K562 (cell line): ENCODE data around the gene BRD3OS.

Experiments used
- ARNT ChIP-seq, 2 experiments: fragments of 450-650 bp; IDR thresholded peaks; 2 replicates each; pipeline ENCODE4 v1.6.1; 2016; ENCODE audit warnings: mild to moderate bottlenecking in 1 of 2
- EP300 ChIP-seq: IDR thresholded peaks from 2 replicates; pipeline ENCODE4 v1.6.1; 2012; ENCODE audit warnings: low read length, improper control_type of control experiment
- HLTF ChIP-seq: fragments of 450-650 bp; IDR thresholded peaks from 2 replicates; pipeline ENCODE4 v1.6.1; 2016
- KLF6 ChIP-seq: fragments of 250-450 bp; sonication (Bioruptor Pico); IDR thresholded peaks from 2 replicates; pipeline ENCODE4 v1.4.0; 2020; ENCODE audit warnings: mild to moderate bottlenecking, moderate library complexity, borderline replicate concordance
- MAFG ChIP-seq: fragments of 450-650 bp; conservative IDR thresholded peaks from 2 replicates; pipeline ENCODE4 v1.6.1; 2016; ENCODE audit warnings: missing genetic modification characterization, missing compliant biosample characterization
- NR2C1 ChIP-seq, 2 experiments: fragments of 450-650 bp; IDR thresholded peaks; 2 replicates each; pipeline ENCODE4 v1.6.1; 2017; ENCODE audit warnings: mild to moderate bottlenecking in 2 of 2, antibody characterized with exemption in 1 of 2, inconsistent platforms in 1 of 2, missing compliant biosample characterization in 1 of 2, missing genetic modification characterization in 1 of 2
- ZNF316 ChIP-seq: fragments of 450-650 bp; IDR thresholded peaks from 2 replicates; pipeline ENCODE4 v1.6.1; 2016
- TF ChIP-seq, protein P1 (sequence below), 3 experiments: IDR thresholded peaks in 2 of 3; conservative IDR thresholded peaks in 1 of 3; 2 replicates each; pipeline ENCODE4 v1.5.1; 2011 to 2012; ENCODE audit warnings: low read length in 3 of 3, mild to moderate bottlenecking in 3 of 3, control low read depth in 2 of 3, improper control_type of control experiment in 1 of 3, inconsistent platforms in 1 of 3, low read depth in 1 of 3, mixed read lengths in 1 of 3, moderate library complexity in 1 of 3; ENCODE audit not compliant: insufficient read depth in 2 of 3
- TF ChIP-seq, protein P2 (sequence below): sonication (generic); formaldehyde crosslinking; IDR thresholded peaks from 2 replicates; pipeline ENCODE4 v1.9.0; 2022; ENCODE audit warnings: mild to moderate bottlenecking, missing genetic modification reagents

DNA sequence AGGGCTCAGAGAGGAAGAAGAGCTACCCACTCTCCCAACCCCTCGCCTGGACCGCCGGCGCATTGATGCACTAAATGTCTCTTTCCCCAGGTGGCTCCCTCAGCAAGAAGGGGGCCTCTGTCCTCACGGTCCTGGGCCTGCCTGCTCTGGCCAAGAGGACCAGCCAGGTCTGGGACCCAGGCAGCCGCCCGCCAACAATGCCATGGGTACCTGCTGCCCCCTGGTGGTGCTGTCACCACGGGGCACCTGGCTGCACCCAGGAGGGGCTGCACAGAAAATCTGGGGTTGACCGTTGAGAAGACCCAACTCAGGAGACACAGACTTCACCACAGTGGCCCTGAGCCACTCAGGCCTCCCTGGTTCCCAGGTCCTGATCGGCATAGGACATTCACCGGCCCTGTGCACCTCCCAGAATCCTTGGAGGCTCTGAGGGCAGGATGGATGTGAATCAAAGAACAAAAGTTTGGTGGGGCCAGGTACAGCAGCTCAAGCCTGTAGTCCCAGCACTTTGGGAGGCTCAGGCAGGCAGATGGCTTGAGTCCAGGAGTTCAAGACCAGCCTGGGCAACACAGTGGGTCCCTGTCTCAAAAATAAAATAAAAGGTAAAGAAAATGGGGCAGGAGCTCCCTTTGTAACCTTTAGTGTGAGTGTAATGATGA is 30.8 kb upstream of the BRD3OS start:
- TF ChIP-seq KLF6 (CRISPR knock-in tag) (no peak), EP300 (no peak), MAFG (tag) (no peak), NR2C1 (IDR thresholded peaks at IDR 0.05) (no peak), NR2C1 (tag; IDR thresholded peaks at IDR 0.05) (no peak), ZNF316 (no peak), ARNT (IDR thresholded peaks at IDR 0.05) (no peak), HLTF (no peak)
- TF ChIP-seq, protein P1, sequence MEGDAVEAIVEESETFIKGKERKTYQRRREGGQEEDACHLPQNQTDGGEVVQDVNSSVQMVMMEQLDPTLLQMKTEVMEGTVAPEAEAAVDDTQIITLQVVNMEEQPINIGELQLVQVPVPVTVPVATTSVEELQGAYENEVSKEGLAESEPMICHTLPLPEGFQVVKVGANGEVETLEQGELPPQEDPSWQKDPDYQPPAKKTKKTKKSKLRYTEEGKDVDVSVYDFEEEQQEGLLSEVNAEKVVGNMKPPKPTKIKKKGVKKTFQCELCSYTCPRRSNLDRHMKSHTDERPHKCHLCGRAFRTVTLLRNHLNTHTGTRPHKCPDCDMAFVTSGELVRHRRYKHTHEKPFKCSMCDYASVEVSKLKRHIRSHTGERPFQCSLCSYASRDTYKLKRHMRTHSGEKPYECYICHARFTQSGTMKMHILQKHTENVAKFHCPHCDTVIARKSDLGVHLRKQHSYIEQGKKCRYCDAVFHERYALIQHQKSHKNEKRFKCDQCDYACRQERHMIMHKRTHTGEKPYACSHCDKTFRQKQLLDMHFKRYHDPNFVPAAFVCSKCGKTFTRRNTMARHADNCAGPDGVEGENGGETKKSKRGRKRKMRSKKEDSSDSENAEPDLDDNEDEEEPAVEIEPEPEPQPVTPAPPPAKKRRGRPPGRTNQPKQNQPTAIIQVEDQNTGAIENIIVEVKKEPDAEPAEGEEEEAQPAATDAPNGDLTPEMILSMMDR (IDR thresholded peaks at IDR 0.05 in 2 of 3, conservative IDR thresholded peaks at IDR 0.05 in 1 of 3; ENCODE audit: insufficient read depth in 2 of 3, low read depth in 1 of 3, low read length in 3 of 3) = peak; percentile 93 to 95 (median 93)
- TF ChIP-seq, protein P2, sequence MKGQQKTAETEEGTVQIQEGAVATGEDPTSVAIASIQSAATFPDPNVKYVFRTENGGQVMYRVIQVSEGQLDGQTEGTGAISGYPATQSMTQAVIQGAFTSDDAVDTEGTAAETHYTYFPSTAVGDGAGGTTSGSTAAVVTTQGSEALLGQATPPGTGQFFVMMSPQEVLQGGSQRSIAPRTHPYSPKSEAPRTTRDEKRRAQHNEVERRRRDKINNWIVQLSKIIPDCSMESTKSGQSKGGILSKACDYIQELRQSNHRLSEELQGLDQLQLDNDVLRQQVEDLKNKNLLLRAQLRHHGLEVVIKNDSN (CRISPR knock-in tag) = no peak
